Stimulated activated effector memory CD8-positive, alpha-beta T cell treated with anti-CD3 and anti-CD28 coated beads, Interleukin-12 subunit alpha, Interleukin-12 subunit beta, amount 100 ng/mL, for 72 hours (primary cell): Measurements from ENCODE around the gene FEN1.

Source experiments
- ATAC-seq: fragments of 150-1000 bp; cut with Tn5 transposase; 2 replicates; pipeline ENCODE4 v1.10.0; 2021
- DNase-seq, 2 donors: peaks; one replicate each; pipeline ENCODE4 v3.0.0; 2021 to 2022; ENCODE audit warnings: low spot score in 2 of 2
- H3K27ac Mint-ChIP-seq: one replicate; pipeline ENCODE4 v1.8.0; 2022; ENCODE audit warnings: mild to moderate bottlenecking, mixed read lengths
- H3K36me3 Mint-ChIP-seq: one replicate; pipeline ENCODE4 v1.8.0; 2022; ENCODE audit warnings: mild to moderate bottlenecking, mixed read lengths
- H3K4me1 Mint-ChIP-seq: one replicate; pipeline ENCODE4 v1.8.0; 2022; ENCODE audit warnings: mixed read lengths
- H3K4me3 Mint-ChIP-seq: one replicate; pipeline ENCODE4 v1.8.0; 2022; ENCODE audit warnings: mild to moderate bottlenecking, mixed read lengths
- H3K9me3 Mint-ChIP-seq: one replicate; pipeline ENCODE4 v1.8.0; 2022; ENCODE audit warnings: mixed read lengths

FEN1 gene

DNA sequence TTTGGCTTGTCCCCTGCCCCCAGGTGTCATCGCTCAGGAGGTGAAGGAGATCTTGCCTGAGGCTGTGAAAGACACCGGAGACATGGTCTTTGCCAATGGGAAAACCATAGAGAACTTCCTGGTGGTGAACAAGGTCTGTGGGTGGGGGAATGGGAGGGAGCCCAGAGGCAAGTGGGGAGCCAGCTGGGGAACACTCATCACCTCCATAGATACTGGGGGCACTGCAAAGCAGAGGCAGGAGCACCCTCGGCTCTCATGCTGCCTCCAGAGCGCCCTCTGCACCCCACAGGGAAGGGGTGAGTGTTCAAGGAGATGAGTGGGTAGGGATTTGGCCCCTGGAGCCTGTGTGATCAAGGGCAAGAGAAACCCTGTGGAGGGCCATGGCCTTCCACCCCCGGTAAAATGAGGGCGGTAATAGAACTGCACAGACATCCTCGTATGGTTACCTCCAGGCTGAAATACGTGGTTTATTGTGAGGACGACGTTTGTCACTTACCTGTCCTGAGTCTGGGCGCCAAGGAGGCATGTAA, 14.3 kb upstream of the FEN1 start:
- Mint-ChIP-seq H3K36me3 (peaks cover 16% of the 10 kb centered on the region), H3K4me3 (peak overlapping the region; percentile 47), H3K4me1 (peaks cover 30% of the 10 kb centered on the region), H3K27ac (peak overlapping the region; percentile 78), H3K9me3 (no peaks in the 10 kb centered on the region)
- no peak for ATAC-seq
- no peak for DNase-seq

DNA sequence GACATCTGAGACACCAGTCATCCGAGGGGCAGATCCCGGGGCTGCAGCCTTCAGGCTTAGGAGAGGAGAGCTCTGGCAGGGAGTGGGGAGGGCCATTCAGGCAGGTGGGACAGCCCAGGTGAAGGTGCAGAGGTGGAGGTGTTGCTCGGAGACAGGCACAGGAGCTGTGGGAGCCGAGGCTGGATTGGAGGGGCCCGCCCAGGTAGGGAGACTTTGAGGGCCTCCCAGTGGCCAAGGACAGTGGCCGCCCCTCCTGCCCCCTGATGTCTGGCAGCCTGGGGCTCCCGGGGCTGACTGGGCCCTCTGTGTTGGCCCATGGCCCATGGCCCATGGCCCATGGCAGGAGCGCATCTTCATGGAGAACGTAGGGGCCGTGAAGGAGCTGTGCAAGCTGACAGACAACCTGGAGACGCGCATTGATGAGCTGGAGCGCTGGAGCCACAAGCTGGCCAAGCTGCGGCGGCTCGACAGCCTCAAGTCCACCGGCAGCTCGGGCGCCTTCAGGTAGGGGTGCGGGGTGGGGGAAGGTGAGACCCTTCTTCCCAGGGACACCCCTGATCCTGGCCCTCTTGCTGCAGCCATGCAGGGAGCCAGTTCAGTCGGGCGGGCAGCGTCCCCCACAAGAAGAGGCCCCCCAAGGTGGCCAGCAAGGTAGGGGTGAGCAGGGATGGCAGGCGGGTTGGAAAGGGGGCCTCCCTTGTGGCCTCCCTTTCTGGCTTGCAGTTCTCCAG, 13.6 kb upstream of the FEN1 start:
- Mint-ChIP-seq H3K4me3 (no peak overlapping the region), H3K36me3 (peaks cover 23% of the 10 kb centered on the region), H3K9me3 (no peaks in the 10 kb centered on the region), H3K4me1 (peaks cover 29% of the 10 kb centered on the region), H3K27ac (peak overlapping the region; percentile 77)
- DNase-seq (no peak), ATAC-seq (no peak)

DNA sequence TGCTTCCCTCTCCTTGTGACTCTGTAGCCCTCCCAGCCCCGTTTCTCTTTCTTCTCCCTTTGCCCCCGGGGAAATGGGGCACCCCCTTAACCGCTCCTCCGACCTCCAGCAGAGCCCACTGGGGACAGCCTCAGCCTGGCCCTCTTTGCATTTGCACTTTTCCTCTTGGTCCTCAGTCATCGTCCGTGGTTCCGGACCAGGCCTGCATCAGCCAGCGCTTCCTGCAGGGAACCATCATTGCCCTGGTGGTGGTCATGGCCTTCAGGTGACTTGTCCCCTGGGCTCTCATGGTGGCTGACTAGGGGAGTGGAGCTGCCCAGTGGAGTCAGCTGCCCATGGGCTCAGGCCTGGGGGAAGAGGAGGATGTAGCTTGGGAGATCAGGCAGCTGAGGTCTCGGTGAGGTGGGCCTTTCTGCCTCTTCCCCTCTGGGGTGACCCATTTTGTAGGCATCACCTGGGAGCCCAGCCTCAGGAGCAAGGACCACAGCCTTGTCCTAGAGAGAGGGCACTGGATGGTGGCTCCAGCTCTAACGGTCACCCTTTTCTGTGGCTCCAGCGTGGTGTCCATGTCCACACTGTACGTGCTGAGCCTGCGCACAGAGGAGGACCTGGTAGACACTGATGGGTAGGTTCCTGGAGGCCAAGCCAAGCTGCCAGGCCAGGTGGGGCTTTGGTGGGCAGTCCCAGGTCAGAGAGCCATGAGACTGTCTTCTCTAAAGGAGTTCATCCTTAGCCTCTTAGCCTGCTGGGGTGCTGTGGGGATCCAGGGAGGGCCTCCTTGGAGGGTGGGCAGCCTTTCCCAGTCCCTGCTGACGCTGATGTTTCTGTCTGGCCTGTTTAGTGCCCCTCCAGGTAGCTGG, 12.8 kb upstream of the FEN1 start:
- no peaks in the 10 kb centered on the region for H3K9me3 Mint-ChIP-seq
- peaks cover 31% of the 10 kb centered on the region for H3K36me3 Mint-ChIP-seq
- no peak for DNase-seq
- ATAC-seq = no peak
- H3K4me1 Mint-ChIP-seq = peaks cover 32% of the 10 kb centered on the region
- peak overlapping the region; percentile 77 for H3K27ac Mint-ChIP-seq
- H3K4me3 Mint-ChIP-seq = no peak overlapping the region

DNA sequence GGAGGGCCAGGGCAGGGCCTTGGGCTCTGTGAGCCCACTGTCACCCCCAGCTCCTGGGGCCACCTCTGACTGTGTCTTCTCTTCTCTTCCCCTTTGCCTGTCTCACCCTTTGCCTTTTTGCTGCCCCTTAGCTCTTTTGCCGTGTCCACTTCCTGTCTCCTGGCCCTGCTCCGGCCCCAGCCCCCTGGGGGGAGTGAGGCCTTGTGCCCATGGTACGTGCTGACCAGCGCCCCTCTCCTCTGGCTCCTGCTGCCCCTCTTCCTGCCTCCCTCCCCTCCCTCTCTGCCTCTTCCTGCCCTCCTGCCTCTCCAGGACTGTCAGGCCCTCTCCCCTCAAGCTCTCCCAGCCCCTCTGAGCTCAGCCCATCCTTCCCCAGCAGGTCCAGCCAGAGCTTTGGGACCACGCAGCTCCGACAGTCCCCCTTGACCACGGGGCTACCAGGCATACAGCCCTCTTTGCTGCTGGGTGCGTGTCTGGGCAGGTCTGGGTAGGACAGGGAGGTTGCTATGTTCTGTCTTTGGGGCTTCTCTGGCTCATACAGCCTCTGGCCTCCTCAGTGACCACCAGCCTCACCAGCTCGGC, 12.0 kb upstream of the FEN1 start:
- ATAC-seq (no peak), DNase-seq (no peak)
- Mint-ChIP-seq H3K4me1 (peaks cover 29% of the 10 kb centered on the region), H3K9me3 (no peaks in the 10 kb centered on the region), H3K4me3 (no peak overlapping the region), H3K27ac (peak overlapping the region; percentile 77), H3K36me3 (peaks cover 33% of the 10 kb centered on the region)

DNA sequence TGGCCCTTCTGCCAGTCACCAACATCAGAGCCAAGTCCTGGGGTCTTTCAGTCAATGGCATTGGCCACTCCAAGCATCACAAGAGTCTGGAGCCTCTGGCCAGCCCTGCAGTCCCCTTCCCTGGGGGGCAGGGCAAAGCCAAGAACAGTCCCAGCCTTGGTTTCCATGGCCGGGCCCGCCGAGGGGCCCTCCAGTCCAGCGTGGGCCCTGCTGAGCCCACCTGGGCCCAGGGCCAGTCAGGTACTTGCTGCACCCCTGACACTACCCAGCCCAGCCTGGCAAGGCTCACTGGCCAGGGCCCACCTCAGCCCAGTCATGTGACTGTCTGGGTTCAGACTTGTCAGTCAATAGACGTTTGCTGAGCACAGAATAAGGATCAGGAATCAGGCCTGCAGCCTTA, 11.1 kb upstream of the FEN1 start:
- no peaks in the 10 kb centered on the region for H3K9me3 Mint-ChIP-seq
- no peak overlapping the region for H3K4me3 Mint-ChIP-seq
- peaks cover 39% of the 10 kb centered on the region for H3K36me3 Mint-ChIP-seq
- ATAC-seq (no peak), DNase-seq (no peak)
- H3K27ac Mint-ChIP-seq = no peak overlapping the region
- H3K4me1 Mint-ChIP-seq = peaks cover 20% of the 10 kb centered on the region

DNA sequence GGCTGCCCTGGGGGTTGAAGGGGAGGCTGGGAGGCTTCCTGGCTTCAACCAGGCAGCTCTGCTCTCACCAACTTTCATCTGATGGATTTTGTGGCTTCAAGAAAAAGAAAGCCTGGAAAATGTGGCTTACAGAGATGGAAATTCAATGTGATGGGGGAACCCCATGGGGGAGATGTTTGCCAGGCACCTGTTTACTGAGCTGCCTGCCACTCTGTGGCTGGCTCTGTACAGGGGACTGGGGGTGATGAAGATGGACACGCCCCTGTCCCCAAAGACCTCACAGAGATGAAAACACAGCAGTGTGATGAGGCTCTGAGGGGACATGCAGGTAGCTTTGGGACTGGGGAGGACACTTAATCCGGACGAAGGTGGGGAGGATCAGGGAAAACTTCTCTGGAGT, 10.4 kb upstream of the FEN1 start:
- Mint-ChIP-seq H3K9me3 (no peaks in the 10 kb centered on the region), H3K4me1 (peaks cover 14% of the 10 kb centered on the region), H3K36me3 (peaks cover 46% of the 10 kb centered on the region), H3K4me3 (no peak overlapping the region), H3K27ac (no peak overlapping the region)
- ATAC-seq (no peak), DNase-seq (no peak)

DNA sequence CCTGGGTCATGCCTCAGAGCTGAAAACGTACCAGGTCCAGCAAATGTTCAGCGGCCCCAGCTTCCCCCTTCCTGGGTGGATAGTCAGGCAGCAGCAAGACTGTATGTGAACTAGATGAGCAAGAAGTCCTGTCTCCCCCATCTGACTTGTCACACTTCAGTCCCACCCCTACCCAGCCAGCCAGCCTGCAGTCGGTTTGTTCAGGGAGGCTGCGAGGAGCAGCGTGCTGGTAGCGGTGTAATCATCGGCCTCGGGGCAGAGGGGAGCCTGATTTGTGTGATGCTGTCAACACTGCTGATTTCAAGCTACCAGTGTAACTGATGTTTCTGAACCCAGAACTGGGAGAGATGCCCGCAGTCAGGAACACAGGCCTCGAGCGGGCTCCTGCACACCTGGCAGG, 9.9 kb upstream of the FEN1 start:
- ATAC-seq (no peak), DNase-seq (no peak)
- Mint-ChIP-seq H3K4me3 (no peak overlapping the region), H3K27ac (peak overlapping the region; percentile 64), H3K36me3 (peaks cover 52% of the 10 kb centered on the region), H3K9me3 (no peaks in the 10 kb centered on the region), H3K4me1 (peaks cover 11% of the 10 kb centered on the region)

DNA sequence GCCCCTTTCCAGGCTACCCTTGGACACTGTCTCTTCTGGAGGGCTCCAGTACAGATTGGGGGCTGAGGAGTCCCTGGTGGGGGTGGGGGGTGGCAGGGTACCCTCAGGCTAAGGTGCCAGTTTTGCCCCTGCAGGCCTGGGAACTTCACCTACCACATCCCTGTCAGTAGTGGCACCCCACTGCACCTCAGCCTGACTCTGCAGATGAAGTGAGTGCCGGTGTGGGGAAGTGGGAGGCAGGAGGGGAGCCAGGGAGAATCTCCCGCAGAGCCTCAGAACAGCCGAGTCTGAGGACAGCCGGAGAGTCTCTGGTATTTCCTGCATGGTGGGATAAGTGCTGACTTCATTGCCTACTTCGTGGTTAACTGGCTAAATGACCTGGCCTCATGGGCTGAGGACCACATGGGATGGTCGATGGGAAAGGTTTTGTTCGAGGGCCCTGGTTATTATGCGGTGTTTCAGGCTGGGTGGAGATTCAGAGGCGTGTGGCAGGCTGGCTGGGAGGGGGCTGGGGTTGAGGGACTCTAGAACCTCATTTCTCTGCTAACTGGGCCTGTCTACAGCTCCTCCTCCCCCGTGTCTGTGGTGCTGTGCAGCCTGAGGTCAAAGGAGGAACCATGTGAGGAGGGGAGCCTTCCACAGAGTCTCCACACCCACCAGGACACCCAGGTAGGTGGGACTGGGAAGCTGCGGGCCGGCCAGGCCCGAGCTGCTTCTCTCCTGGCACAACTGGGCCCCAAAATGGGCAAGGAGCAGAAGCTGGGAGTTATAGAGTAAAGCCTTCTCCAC, 8.8 kb upstream of the FEN1 start:
- H3K27ac Mint-ChIP-seq = peak overlapping the region; percentile 83
- H3K4me1 Mint-ChIP-seq = peaks cover 11% of the 10 kb centered on the region
- H3K9me3 Mint-ChIP-seq = no peaks in the 10 kb centered on the region
- peaks cover 63% of the 10 kb centered on the region for H3K36me3 Mint-ChIP-seq
- DNase-seq (no peak), ATAC-seq (no peak)
- H3K4me3 Mint-ChIP-seq = no peak overlapping the region

DNA sequence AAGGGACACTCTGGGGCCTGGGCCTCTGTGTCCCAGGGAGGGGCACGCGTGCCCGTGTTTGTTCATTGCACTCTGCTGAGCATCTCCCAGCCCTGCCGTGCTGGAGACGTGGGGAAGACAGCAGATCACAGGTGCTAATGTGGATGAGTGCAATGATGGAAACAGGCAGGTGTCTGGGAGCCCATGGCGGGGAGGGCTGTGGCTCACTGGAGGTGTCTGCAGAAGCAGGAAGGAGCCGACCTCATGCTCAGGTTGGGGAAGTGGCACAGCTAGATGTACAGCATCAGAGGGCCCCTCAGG, 8.3 kb upstream of the FEN1 start:
- Mint-ChIP-seq H3K27ac (peak overlapping the region; percentile 83), H3K36me3 (peaks cover 68% of the 10 kb centered on the region), H3K9me3 (no peaks in the 10 kb centered on the region), H3K4me1 (peaks cover 13% of the 10 kb centered on the region), H3K4me3 (no peak overlapping the region)
- ATAC-seq (no peak), DNase-seq (no peak)

DNA sequence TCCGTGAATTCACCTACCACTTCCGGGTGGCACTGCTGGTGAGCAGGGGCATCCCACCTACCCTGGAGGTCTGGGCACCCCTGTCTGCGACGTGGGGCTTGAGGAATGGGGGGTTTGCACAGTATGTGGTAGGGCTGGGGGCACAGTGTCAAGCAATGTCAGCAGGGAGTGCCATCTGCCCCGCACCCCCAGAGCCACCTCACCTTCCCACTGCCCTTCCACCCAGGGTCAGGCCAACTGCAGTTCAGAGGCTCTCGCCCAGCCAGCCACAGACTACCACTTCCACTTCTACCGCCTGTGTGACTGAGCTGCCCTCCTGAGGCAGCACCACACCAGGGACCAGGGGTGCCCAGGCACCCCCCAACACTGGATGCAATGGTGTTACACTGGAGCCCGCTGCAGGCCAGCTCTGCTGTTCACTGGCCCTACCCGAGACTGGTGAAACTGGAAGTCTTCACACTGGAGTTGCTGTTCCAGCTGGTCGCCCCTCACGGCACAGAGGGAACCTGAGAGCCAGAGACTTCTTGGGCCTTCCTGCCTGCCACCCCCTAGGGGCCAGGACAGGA, 6.8 kb upstream of the FEN1 start:
- DNase-seq (no peak), ATAC-seq (no peak)
- H3K27ac Mint-ChIP-seq = peak overlapping the region; percentile 50
- H3K4me3 Mint-ChIP-seq = no peak overlapping the region
- peaks cover 23% of the 10 kb centered on the region for H3K4me1 Mint-ChIP-seq
- H3K36me3 Mint-ChIP-seq = peaks cover 83% of the 10 kb centered on the region
- no peaks in the 10 kb centered on the region for H3K9me3 Mint-ChIP-seq

DNA sequence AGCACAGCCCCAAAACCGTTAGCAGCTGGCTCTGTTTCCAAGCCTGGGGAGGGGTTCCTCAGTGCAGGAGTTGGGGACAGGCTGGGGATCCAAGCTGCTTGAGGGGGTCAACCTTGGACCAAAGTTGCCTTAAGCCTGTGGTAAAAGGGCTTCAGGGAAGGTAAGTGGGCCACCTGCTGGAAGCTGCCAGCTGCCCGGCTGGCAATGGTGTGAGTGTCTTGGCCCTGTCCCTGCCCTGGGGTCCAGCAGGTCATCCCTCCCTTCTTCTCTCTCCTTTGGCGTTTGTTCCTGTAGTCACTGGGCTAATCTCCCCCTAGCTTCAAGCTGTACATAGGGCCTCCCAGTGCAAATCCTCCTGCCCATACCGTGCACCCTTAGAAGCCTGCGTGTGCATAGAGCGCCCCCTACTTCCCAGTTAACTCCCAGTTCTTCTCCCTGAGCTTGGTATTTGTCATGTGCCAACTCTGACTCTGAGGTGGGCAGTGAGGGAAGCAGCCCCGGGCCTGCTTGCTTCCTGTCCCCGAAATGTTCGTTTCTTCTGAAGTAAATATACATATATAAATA, 4.7 kb upstream of the FEN1 start:
- ATAC-seq = no peak
- peaks cover 95% of the 10 kb centered on the region for H3K36me3 Mint-ChIP-seq
- peaks cover 32% of the 10 kb centered on the region for H3K4me1 Mint-ChIP-seq
- H3K27ac Mint-ChIP-seq = no peak overlapping the region
- no peaks in the 10 kb centered on the region for H3K9me3 Mint-ChIP-seq
- no peak for DNase-seq
- H3K4me3 Mint-ChIP-seq = no peak overlapping the region

DNA sequence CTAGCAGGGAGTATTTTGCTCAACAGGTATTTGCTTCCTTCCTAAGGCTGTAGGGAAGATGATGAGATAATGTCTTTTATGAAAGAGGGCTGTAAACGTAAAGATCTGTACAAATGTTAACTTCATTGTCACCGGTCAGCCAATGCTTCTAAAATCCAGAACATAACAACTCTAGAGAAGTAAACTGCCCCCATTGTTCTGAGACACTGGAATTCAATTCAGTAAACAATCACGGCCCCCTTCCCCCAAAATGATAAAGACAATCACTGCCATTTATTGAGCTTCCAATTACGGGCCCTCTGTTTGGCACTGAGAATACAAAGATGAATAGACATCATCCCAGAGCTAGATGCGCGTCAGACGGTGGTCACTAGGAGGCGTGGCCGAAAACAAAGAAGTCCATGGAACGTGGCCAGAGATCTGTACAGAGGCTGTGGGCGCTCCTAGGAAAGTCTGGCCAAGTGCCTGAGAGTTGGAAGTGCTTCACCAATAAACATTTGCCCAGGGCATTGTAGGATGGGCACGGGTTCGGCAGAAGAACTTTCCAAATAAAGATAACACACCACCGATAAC, 888 bp upstream of the FEN1 start:
- peak; percentile 68 for ATAC-seq
- peak overlapping the region; percentile 100 for H3K27ac Mint-ChIP-seq

DNA sequence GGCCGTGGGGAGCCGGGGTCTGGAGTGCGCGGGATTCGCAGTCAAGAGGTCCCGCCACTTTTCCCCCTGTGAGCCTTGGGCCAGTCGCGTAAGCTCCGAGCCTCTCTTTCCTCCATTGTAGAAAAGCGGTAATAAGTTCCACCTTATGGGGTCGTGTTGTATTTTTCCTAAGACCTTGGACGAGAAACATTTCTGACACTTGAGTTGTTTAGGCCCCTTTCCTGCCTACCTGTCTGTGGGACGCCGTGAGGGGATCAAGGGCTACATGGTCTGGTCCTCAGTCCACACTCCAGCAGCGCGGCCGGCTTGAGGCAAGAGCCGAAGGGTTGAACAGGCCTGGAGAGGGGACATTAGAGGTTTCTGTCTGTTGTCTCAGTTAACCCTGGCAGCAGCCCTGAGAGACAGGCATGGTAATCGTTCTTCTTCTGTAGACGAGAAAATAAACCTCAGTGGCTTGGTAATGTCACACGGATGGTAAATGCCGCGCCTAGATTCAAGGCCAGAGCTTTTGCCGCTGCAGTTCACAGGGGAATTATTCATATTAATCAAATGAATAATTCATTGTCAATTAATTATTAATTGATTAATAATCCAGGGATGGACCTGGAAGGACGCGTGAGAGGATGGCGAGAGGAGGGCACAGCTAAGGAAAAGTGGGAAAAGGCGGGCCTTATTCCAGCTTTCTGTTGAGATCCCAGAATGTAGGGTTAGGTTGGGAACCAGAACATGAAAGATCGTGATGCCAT, 545 bp downstream of the FEN1 start:
- Mint-ChIP-seq H3K36me3 (peaks cover 98% of the 10 kb centered on the region), H3K4me3 (peak overlapping the region; percentile 96), H3K4me1 (peaks cover 38% of the 10 kb centered on the region), H3K9me3 (no peaks in the 10 kb centered on the region), H3K27ac (peak overlapping the region; percentile 100)
- DNase-seq (peak in 1 of 2 donors; percentile 58), ATAC-seq (peak; percentile 43)

More for the DNA sequence above, 888 bp upstream of the FEN1 start:
- Mint-ChIP-seq H3K36me3 (peaks cover 98% of the 10 kb centered on the region), H3K4me1 (peaks cover 40% of the 10 kb centered on the region), H3K9me3 (no peaks in the 10 kb centered on the region), H3K4me3 (peak overlapping the region; percentile 96)
- DNase-seq = peak; percentile 25 to 64

DNA sequence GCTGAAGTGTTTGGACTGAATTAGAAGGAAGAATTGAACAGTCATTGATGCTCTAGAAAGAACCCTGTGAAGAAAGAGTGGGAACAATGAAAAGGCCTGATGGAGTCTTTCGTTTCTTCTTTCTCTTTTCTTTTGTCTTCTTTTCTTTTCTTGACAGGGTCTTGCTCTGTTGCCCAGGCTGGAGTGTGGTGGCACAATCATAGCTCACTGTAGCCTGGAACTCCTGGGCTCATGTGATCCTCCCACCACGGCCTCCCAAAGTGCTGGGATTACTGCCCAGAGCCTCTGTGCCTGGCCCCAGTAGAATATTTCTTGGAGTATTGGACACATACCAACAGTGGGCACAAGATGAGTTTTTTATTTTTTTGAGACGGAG, 1.1 kb downstream of the FEN1 start:
- Mint-ChIP-seq H3K4me3 (peak overlapping the region; percentile 96), H3K27ac (peak overlapping the region; percentile 100), H3K36me3 (peaks cover 98% of the 10 kb centered on the region), H3K9me3 (no peaks in the 10 kb centered on the region), H3K4me1 (peaks cover 37% of the 10 kb centered on the region)
- ATAC-seq (no peak), DNase-seq (no peak)
